ENCODE results near the gene DAZL. TPM values are rescaled to one million over a fixed set of nuclear protein-coding genes. Genes with fewer than 3 reads are reported as not detected.

DAZL gene
- total RNA-seq, 1 experiment from 2014 or later: 0.04 TPM

- ATAC-seq: no peak
- Histone ChIP-seq H3K27ac (ENCODE audit: low read length) (no peak overlapping the region), H3K27me3 (ENCODE audit: low read length) (no peaks in the 10 kb centered on the region), H3K9me2 (replicated peaks; ENCODE audit: low read length) (no peaks in the 10 kb centered on the region), H3K4me1 (ENCODE audit: insufficient read depth, low read length) (no peaks in the 10 kb centered on the region), H3K36me3 (ENCODE audit: low read depth, low read length) (no peaks in the 10 kb centered on the region), H3K79me2 (ENCODE audit: low read length) (no peaks in the 10 kb centered on the region), H3K9me3 (ENCODE audit: low read length) (no peaks in the 10 kb centered on the region), H4K20me1 (ENCODE audit: low read length) (no peaks in the 10 kb centered on the region), H3F3A (ENCODE audit: low read length, unreplicated experiment) (no peaks in the 10 kb centered on the region), H3K9ac (ENCODE audit: low read length) (no peak overlapping the region), H2AFZ (ENCODE audit: low read length) (no peak overlapping the region), H3K4me2 (ENCODE audit: low read length) (no peak overlapping the region), H3K4me3 (ENCODE audit: low read length) (no peak overlapping the region)
- POLR2A ChIA-PET (ENCODE audit: unreplicated experiment): no interaction called here
- no peak for TF ChIP-seq EZH2 (IDR thresholded peaks at IDR 0.05; ENCODE audit: low read length, unreplicated experiment)
- no peak for TF ChIP-seq EZH2phosphoT487 (IDR thresholded peaks at IDR 0.05; ENCODE audit: borderline replicate concordance, low read length)
- TF ChIP-seq CTCF (conservative IDR thresholded peaks at IDR 0.05; ENCODE audit: low read depth, low read length): no peak
- no TSS peak for BruUV-seq (replicated peaks)
- intact Hi-C loops (cut with micrococcal nuclease): no loop called here
- no peak for DNase-seq
- CTCF ChIA-PET: no interaction called here
Observed at GRCh38 chr3:16616083-16616482, 10.9 kb upstream of the DAZL start.

- Histone ChIP-seq H3K4me2 (ENCODE audit: low read length) (no peak overlapping the region), H3K36me3 (ENCODE audit: low read depth, low read length) (no peaks in the 10 kb centered on the region), H3K4me1 (ENCODE audit: insufficient read depth, low read length) (peaks cover 7% of the 10 kb centered on the region; the same call in 1 of the 2 replicates), H2AFZ (ENCODE audit: low read length) (no peak overlapping the region), H3K4me3 (ENCODE audit: low read length) (no peak overlapping the region), H3K9me2 (replicated peaks; ENCODE audit: low read length) (no peaks in the 10 kb centered on the region), H3K27me3 (ENCODE audit: low read length) (no peaks in the 10 kb centered on the region), H3F3A (ENCODE audit: low read length, unreplicated experiment) (no peaks in the 10 kb centered on the region), H3K79me2 (ENCODE audit: low read length) (no peaks in the 10 kb centered on the region), H3K9me3 (ENCODE audit: low read length) (no peaks in the 10 kb centered on the region), H3K9ac (ENCODE audit: low read length) (no peak overlapping the region), H4K20me1 (ENCODE audit: low read length) (no peaks in the 10 kb centered on the region), H3K27ac (ENCODE audit: low read length) (no peak overlapping the region)
- intact Hi-C loops (cut with micrococcal nuclease): no loop called here
- BruUV-seq (replicated peaks): no TSS peak
- TF ChIP-seq EZH2phosphoT487 (IDR thresholded peaks at IDR 0.05; ENCODE audit: borderline replicate concordance, low read length) (no peak), EZH2 (IDR thresholded peaks at IDR 0.05; ENCODE audit: low read length, unreplicated experiment) (no peak), CTCF (conservative IDR thresholded peaks at IDR 0.05; ENCODE audit: low read depth, low read length) (no peak)
- ChIA-PET POLR2A (ENCODE audit: unreplicated experiment) (interaction anchor here (0.7 kb wide), 1 partner anchor 523 kb away, joined by 3 read pairs; no protein-coding TSS in a partner anchor), CTCF (no interaction called here)
- DNase-seq (no peak), ATAC-seq (no peak)
Observed at GRCh38 chr3:16614033-16615031, 9.1 kb upstream of the DAZL start.
